Mucosa of rectum (tissue), 2 donors: ENCODE results near the gene ELAVL2.

Experiments used
- H3K27ac ChIP-seq, 2 donors: one replicate each; pipeline ENCODE4 v1.7.0; 2013; ENCODE audit warnings: inconsistent platforms in 2 of 2, low read depth in 2 of 2, low read length in 2 of 2
- H3K27me3 ChIP-seq, 2 donors: one replicate each; pipeline ENCODE4 v1.7.0; 2013; ENCODE audit warnings: low read length in 2 of 2; ENCODE audit not compliant: control insufficient read depth in 2 of 2, insufficient read depth in 2 of 2
- H3K36me3 ChIP-seq, 2 donors: one replicate each; pipeline ENCODE4 v1.7.0; 2013; ENCODE audit warnings: low read length in 2 of 2; ENCODE audit not compliant: control insufficient read depth in 2 of 2, insufficient read depth in 2 of 2
- H3K4me1 ChIP-seq, 2 donors: one replicate each; pipeline ENCODE4 v1.7.0; 2013; ENCODE audit warnings: low read length in 2 of 2, mild to moderate bottlenecking in 1 of 2; ENCODE audit not compliant: control insufficient read depth in 2 of 2, insufficient read depth in 2 of 2
- H3K4me3 ChIP-seq, 2 donors: one replicate each; pipeline ENCODE4 v1.7.0; 2013; ENCODE audit warnings: low read length in 2 of 2
- H3K9ac ChIP-seq, 2 donors: one replicate each; pipeline ENCODE4 v1.7.0; 2013; ENCODE audit warnings: low read length in 2 of 2, low read depth in 1 of 2, mild to moderate bottlenecking in 1 of 2
- H3K9me3 ChIP-seq, 2 donors: one replicate each; pipeline ENCODE4 v1.7.0; 2013; ENCODE audit warnings: low read length in 2 of 2; ENCODE audit not compliant: control insufficient read depth in 2 of 2
- donor health status: healthy.
- donor health status: Normal muscosa, but diverticular disease.

ELAVL2 gene

DNA sequence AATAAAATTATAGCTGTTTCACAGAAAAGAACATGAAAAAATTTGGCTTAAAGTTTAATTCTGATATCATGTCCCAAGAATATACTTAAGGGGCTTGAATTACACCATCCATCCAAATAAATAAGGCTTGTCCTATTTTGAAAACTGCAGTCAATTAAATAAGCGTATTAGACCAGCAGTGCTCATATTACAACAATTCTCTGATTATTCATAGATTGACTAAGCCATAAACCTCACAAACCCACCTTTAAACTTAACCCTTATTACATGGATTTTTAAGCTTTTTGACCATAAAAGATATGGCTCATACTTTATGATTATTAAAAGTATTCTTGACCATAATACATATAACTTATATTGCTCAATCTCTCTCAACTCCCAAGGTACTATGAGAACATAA lies 127.9 kb downstream of the ELAVL2 start:
- no peak overlapping the region for H3K27ac ChIP-seq
- H3K9ac ChIP-seq: no peak overlapping the region
- no peak overlapping the region for H3K4me3 ChIP-seq
- no peaks in the 10 kb centered on the region for H3K4me1 ChIP-seq
- no peaks in the 10 kb centered on the region for H3K36me3 ChIP-seq
- no peaks in the 10 kb centered on the region for H3K27me3 ChIP-seq
- no peaks in the 10 kb centered on the region for H3K9me3 ChIP-seq

DNA sequence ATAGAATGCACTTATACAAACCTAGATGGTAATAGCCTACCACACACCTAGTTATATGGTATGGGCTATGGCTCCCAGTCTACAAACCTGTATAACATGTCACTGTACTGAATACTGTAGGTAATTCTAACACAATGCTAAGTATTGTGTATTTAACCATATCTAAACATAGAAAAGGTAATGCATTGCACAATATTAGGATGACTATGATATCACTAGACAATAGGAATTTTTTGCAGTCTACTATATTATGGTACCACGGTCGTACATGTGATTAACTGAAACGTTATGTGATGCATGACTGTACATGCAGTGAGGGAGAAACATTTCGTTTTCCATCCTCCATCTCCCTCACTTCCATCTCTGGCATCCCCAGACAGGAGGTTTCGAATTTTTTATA lies 130.5 kb downstream of the ELAVL2 start:
- Histone ChIP-seq H3K4me3 (no peak overlapping the region), H3K9me3 (no peaks in the 10 kb centered on the region), H3K4me1 (no peaks in the 10 kb centered on the region), H3K36me3 (no peaks in the 10 kb centered on the region), H3K27ac (no peak overlapping the region), H3K9ac (no peak overlapping the region), H3K27me3 (no peaks in the 10 kb centered on the region)

DNA sequence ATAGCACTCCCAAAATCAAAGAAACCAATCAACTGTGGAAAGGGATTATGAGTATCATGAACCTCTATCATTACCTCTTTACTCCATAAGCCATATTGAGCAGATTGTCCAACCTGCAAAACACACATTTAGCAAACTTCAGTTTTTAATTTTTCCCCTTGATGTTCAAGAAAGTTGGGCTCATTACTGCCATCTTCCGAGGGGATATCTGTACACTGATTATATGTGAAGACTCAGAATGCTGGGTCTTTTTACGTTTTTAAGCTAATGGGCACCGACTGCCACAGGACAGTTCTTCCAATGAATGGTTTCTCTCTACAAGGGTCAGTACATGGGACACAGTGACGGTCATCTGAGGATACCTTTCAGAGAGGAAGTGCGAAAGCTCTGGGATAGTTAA lies 132.7 kb downstream of the ELAVL2 start:
- Histone ChIP-seq H3K4me3 (no peak overlapping the region), H3K36me3 (no peaks in the 10 kb centered on the region), H3K9me3 (no peaks in the 10 kb centered on the region), H3K9ac (no peak overlapping the region), H3K27ac (no peak overlapping the region), H3K27me3 (no peaks in the 10 kb centered on the region), H3K4me1 (no peaks in the 10 kb centered on the region)

DNA sequence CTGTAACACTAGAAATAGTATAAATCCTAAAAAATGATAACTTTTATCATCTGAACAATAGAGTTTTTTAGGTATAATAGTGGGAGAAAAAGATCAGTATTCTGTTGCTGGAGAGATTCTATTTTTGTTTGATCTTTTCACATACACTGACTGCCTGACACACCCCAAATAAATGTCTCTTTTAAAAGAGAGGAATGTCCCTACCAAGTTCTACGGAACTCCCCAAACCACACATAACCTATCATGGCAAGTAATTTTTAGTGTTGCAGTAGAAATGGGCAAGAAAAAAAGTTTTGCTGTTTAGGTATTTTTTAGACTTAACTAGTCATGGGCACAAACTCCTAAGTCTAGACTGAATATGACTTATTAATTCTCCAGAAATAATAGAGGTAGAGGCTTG lies 139.1 kb downstream of the ELAVL2 start:
- Histone ChIP-seq H3K9me3 (no peaks in the 10 kb centered on the region), H3K9ac (no peak overlapping the region), H3K27me3 (no peaks in the 10 kb centered on the region), H3K36me3 (no peaks in the 10 kb centered on the region), H3K4me3 (no peak overlapping the region), H3K27ac (no peak overlapping the region), H3K4me1 (no peaks in the 10 kb centered on the region)

DNA sequence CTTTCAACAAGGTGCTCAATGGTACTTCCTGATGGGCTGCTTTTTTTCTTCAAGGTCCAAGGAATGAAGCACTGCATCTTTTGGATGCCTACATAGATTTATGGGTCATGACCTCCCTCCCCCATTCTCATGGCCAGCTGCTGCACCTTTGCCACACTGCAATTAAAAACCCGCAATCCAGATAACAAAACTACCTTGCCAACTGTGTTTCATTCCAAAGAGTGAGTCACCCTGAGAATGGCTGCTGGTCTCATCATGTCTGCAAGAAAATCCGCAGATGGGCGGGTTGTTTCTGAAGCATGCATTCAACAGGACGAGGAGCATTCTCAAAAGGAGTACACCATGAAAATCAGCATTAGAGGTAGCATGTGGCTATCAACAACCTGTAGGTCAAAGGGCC lies 139.8 kb downstream of the ELAVL2 start:
- Histone ChIP-seq H3K9ac (no peak overlapping the region), H3K27me3 (no peaks in the 10 kb centered on the region), H3K27ac (no peak overlapping the region), H3K4me3 (no peak overlapping the region), H3K36me3 (no peaks in the 10 kb centered on the region), H3K4me1 (no peaks in the 10 kb centered on the region), H3K9me3 (no peaks in the 10 kb centered on the region)

DNA sequence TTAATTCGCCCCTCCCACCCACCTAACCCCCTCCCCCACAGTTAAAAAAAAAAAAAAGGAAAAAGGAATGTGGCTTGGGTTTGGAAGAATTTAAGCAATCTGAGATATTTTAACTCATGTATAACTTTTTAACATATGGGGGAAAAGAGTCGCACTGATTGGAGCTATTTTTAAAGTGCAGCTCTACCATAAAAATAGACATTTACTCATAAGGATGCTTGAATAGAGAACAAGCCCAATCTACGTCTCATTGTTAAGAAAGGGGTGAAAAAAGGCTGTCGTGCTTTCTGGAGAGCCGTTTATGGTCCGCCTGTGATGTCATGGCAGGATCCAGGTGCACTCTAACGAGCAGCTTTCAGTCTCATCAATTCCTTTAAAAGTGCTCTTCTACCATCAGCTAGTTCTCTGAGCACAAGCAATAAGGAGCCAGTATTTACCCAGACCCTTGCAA lies 142.4 kb downstream of the ELAVL2 start:
- H3K9me3 ChIP-seq: no peaks in the 10 kb centered on the region
- H3K27me3 ChIP-seq: no peaks in the 10 kb centered on the region
- no peaks in the 10 kb centered on the region for H3K36me3 ChIP-seq
- H3K4me1 ChIP-seq: no peaks in the 10 kb centered on the region
- no peak overlapping the region for H3K4me3 ChIP-seq
- no peak overlapping the region for H3K9ac ChIP-seq
- no peak overlapping the region for H3K27ac ChIP-seq

DNA sequence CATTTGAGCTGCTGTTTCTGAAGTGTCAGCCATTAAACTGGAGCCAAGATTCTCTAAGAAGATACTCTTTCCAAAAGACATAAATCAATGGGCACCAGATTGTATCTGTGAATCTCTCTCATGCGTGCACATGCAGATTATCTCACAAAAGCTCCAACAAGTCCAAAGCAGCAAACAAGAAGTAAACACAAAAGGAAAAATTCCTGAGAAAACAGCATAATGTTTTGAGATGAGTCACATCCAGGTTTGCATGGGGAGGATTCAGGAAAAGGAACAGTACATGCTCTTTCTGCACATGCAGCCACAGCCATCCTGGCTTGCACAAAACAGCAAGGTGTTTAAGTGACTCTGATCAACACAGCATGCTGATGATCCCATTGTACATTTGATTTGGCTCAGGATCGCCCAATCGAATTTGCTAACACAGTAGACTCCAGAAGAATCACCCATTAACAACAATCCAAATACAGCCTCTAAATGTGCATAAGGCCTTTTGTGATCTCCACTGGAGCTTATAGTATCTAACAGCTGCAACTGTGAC lies 143.1 kb downstream of the ELAVL2 start:
- H3K4me1 ChIP-seq: no peaks in the 10 kb centered on the region

DNA sequence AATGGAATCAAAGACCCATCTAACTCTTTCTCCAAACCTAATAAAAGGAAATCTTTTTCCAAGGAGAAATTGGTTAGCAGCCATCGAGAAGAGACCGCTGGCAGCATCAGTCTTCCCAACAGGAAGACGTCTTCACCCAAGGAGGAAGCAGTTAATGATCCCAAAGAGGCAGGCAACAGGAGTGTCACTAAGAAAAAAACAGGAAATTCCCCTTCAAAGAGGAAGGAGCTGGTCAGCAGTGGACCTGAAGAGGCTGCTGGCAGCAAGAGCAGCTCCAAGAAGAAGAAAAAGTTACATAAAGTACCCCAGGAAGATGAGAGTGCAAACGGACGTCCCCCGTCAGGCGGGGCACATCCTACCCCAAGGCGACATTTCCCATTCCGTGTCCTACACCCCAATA lies 143.7 kb downstream of the ELAVL2 start:
- Histone ChIP-seq H3K36me3 (no peaks in the 10 kb centered on the region), H3K4me1 (no peaks in the 10 kb centered on the region), H3K9ac (no peak overlapping the region), H3K4me3 (no peak overlapping the region), H3K27ac (no peak overlapping the region), H3K9me3 (no peaks in the 10 kb centered on the region), H3K27me3 (no peaks in the 10 kb centered on the region)

More for the DNA sequence above, 143.1 kb downstream of the ELAVL2 start:
- no peaks in the 10 kb centered on the region for H3K9me3 ChIP-seq
- H3K4me3 ChIP-seq: no peak overlapping the region
- no peak overlapping the region for H3K9ac ChIP-seq
- H3K27ac ChIP-seq: no peak overlapping the region
- no peaks in the 10 kb centered on the region for H3K27me3 ChIP-seq
- no peaks in the 10 kb centered on the region for H3K36me3 ChIP-seq

DNA sequence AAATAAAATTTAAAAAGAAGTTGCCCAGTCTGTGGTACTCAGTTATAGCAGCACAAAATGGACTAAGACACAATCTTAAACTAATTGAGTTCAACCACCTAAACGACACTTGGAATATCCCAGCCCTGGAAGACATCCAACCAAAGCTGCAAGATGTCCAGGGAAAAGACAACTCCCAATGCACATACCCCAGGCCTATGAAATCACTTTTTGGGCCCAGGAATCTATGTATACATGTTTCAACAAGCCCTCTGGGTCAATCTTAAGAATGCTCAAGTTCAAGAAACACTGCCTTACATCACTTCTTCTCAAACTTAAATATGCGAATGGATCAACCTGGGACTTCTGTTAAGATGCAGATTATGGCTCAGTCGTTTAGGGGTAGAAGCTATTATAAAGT lies 148.6 kb downstream of the ELAVL2 start:
- H3K4me1 ChIP-seq: no peaks in the 10 kb centered on the region
- no peaks in the 10 kb centered on the region for H3K27me3 ChIP-seq
- H3K9ac ChIP-seq: no peak overlapping the region
- H3K4me3 ChIP-seq: no peak overlapping the region
- H3K9me3 ChIP-seq: no peaks in the 10 kb centered on the region
- no peak overlapping the region for H3K27ac ChIP-seq
- H3K36me3 ChIP-seq: no peaks in the 10 kb centered on the region

DNA sequence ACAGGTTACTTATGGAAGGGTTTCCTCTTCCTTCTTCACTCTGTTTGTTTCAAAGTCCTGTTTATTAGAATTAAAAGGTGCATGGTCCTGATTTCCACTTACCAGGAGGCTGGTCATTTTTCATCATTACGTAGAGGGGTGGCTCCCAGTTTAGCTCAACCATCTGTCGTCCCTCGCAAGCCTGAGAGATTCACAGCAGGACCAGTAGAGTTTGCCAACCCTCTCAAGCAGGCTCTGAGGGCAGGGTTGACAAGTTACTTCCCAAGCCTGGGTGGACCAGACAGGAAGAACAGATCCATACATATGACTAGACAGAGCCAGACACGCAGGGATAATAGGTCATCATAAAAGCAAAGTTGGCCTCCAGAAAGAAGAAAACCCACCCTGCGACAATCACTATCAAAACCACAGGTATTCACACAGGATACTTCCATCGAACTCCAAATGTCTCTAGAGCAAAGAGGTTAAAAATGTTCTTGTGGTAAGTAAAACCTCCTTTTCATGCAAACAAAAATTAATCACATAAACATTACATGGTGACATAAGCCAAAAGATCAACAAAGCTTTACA lies 151.9 kb downstream of the ELAVL2 start:
- H3K27ac ChIP-seq: no peak overlapping the region
- no peaks in the 10 kb centered on the region for H3K36me3 ChIP-seq
- no peaks in the 10 kb centered on the region for H3K4me1 ChIP-seq
- H3K9me3 ChIP-seq: no peaks in the 10 kb centered on the region
- no peak overlapping the region for H3K9ac ChIP-seq
- H3K27me3 ChIP-seq: no peaks in the 10 kb centered on the region
- H3K4me3 ChIP-seq: no peak overlapping the region

DNA sequence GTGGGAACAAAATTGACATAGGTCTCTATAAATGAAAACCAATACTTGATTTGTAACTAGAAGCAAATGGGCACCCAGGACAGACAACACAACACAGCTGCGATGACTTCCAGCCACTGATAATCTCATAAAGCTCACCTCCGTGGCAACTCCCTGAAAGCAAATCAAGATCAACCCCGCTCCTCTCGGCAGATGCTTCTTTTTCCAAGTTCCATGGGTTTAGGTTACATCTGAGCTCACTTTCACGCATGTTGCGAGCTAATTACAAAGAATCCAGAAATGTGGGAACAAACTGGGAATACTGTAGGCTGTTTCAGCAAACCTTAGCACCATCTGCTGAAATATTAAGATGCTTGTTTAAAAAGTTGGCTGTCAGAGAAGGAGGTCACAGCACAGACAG lies 153.9 kb downstream of the ELAVL2 start:
- Histone ChIP-seq H3K9me3 (no peaks in the 10 kb centered on the region), H3K27me3 (no peaks in the 10 kb centered on the region), H3K4me1 (no peaks in the 10 kb centered on the region), H3K36me3 (no peaks in the 10 kb centered on the region), H3K9ac (no peak overlapping the region), H3K4me3 (no peak overlapping the region), H3K27ac (no peak overlapping the region)
